PC-9 (cell line): ENCODE results near the gene BCAS3.

Experiments used
- EZH2 ChIP-seq: fragments of 200-600 bp; sonication (generic); IDR thresholded peaks from 2 replicates; pipeline ENCODE4 v1.8.0; 2017; ENCODE audit warnings: antibody characterized with exemption, low read depth
- TF ChIP-seq, protein P1 (sequence below): fragments of 200-600 bp; sonication (generic); conservative IDR thresholded peaks from 2 replicates; pipeline ENCODE4 v1.6.1; 2017; ENCODE audit warnings: mixed run types, antibody characterized with exemption, mild to moderate bottlenecking, moderate library complexity

DNA sequence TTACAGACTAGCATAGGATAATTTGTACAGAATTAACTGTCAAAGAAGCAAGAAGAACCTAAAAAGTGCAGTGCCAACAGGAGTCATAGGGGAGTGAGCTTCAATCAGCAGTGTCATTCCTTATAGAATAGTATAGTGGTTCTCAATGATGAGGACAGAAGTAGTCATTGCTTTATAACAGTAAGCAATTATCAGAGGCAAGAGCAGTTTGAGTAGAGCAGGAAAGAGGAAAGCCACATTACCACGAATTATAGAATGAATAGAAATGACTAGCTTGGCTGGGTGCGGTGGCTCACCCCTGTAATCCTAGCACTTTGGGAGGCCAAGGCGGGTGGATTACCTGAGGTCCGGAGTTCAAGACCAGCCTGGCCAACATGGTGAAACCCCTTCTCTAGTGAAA is 512.3 kb downstream of the BCAS3 start:
- TF ChIP-seq, protein P1, sequence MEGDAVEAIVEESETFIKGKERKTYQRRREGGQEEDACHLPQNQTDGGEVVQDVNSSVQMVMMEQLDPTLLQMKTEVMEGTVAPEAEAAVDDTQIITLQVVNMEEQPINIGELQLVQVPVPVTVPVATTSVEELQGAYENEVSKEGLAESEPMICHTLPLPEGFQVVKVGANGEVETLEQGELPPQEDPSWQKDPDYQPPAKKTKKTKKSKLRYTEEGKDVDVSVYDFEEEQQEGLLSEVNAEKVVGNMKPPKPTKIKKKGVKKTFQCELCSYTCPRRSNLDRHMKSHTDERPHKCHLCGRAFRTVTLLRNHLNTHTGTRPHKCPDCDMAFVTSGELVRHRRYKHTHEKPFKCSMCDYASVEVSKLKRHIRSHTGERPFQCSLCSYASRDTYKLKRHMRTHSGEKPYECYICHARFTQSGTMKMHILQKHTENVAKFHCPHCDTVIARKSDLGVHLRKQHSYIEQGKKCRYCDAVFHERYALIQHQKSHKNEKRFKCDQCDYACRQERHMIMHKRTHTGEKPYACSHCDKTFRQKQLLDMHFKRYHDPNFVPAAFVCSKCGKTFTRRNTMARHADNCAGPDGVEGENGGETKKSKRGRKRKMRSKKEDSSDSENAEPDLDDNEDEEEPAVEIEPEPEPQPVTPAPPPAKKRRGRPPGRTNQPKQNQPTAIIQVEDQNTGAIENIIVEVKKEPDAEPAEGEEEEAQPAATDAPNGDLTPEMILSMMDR = no peak
- no peak for TF ChIP-seq EZH2
